Measurements from ENCODE around the gene SLC38A2.

- TF ChIP-seq CTCF (IDR thresholded peaks at IDR 0.05) = no peak
- no peak for TF ChIP-seq POLR2AphosphoS5 (IDR thresholded peaks at IDR 0.05)
- TF ChIP-seq POLR2A (IDR thresholded peaks at IDR 0.05) = no peak
- no peak for TF ChIP-seq EP300 (IDR thresholded peaks at IDR 0.05; ENCODE audit: low read depth)
Observed at GRCh38 chr12:46378530-46378929, 6.0 kb upstream of the SLC38A2 start.

All from transverse colon (tissue), 4 donors.